Body of pancreas (tissue), 4 donors: ENCODE results near the gene SPRED1. TPM values are rescaled to one million over a fixed set of nuclear protein-coding genes. Genes with fewer than 3 reads are reported as not detected.

Source experiments
- ATAC-seq: fragments of 150-250 bp; one replicate; pipeline ENCODE4 v1.9.1; 2016
- DNase-seq, 4 donors: peaks; one replicate each; pipeline ENCODE4 v3.0.0-alpha.2; 2019
- H3K27ac ChIP-seq, 4 donors: fragments of 200-600 bp; sonication (generic); 1 replicate in 3 of 4; 2 replicates in 1 of 4; pipeline versions ENCODE4 v1.5.1 to v1.6.1; 2016 to 2019; ENCODE audit warnings: mild to moderate bottlenecking in 1 of 4, mixed read lengths in 1 of 4, moderate library complexity in 1 of 4
- H3K27me3 ChIP-seq, 2 donors: fragments of 200-600 bp; sonication (generic); one replicate each; pipeline ENCODE4 v1.6.0; 2016; ENCODE audit warnings: mild to moderate bottlenecking in 1 of 2
- H3K36me3 ChIP-seq, 2 donors: fragments of 200-600 bp; sonication (generic); replicated peaks in 1 of 2; 2 replicates each; pipeline ENCODE4 v1.5.1; 2016; ENCODE audit warnings: low read depth in 2 of 2; ENCODE audit not compliant: insufficient read depth in 1 of 2
- H3K4me1 ChIP-seq: fragments of 200-600 bp; sonication (generic); one replicate; pipeline ENCODE4 v1.6.0; 2016
- H3K4me3 ChIP-seq, 2 donors: fragments of 200-600 bp; sonication (generic); 1 replicate in 1 of 2; 2 replicates in 1 of 2; pipeline ENCODE4 v1.5.1; 2016 to 2019
- H3K9me3 ChIP-seq, 3 donors: fragments of 200-600 bp; sonication (generic); 1 replicate in 2 of 3; 2 replicates in 1 of 3; pipeline ENCODE4 v1.5.1; 2016
- CTCF ChIP-seq, 7 experiments: fragments of 450-650 bp in 4 of 7; fragments of 200-600 bp in 3 of 7; sonication (generic) in 3 of 7; IDR thresholded peaks; one replicate each; pipeline ENCODE4 v1.5.1; 2016 to 2019; ENCODE audit warnings: antibody characterized with exemption in 7 of 7
- POLR2A ChIP-seq, 3 donors: fragments of 450-650 bp; IDR thresholded peaks; one replicate each; pipeline ENCODE4 v1.6.1; 2016; ENCODE audit warnings: antibody characterized with exemption in 3 of 3, mild to moderate bottlenecking in 2 of 3
- WGBS, 2 donors: methylation state at CpG; one replicate each; pipeline ENCODE4 v1.1.5; 2017; 5-methylcytosine and 5-hydroxymethylcytosine counted together
- intact Hi-C: fragments of 100-400 bp; cut with DNase I; formaldehyde crosslinking; loops from one replicate; pipeline ENCODE4 v1.15.1; 2023
- total RNA-seq, 2 donors: library from RNA; depleted of rRNA; stranded (reverse); fragments of >200 nt; gene quantifications; one replicate each; pipeline ENCODE4 v1.1.0, GENCODE V29; 2016

SPRED1 gene
- total RNA-seq, 2 donors from 2014 or later: 11.7 to 12.9 TPM

GRCh38 chr15:38208779-38209178 is 43.9 kb upstream of the SPRED1 start:
- H3K4me1 ChIP-seq: no peaks in the 10 kb centered on the region
- WGBS, 2 donors: 91 to 96% methylated on average over 2 of the region's 2 CpGs
- no peaks in the 10 kb centered on the region for H3K36me3 ChIP-seq
- H3K4me3 ChIP-seq: no peak overlapping the region
- H3K9me3 ChIP-seq: no peaks in the 10 kb centered on the region
- no peak overlapping the region for H3K27ac ChIP-seq
- intact Hi-C loops: no loop called here
- DNase-seq: no peak
- H3K27me3 ChIP-seq: no peaks in the 10 kb centered on the region
- TF ChIP-seq POLR2A (IDR thresholded peaks at IDR 0.05) (no peak), CTCF (IDR thresholded peaks at IDR 0.05) (no peak)
- ATAC-seq: no peak

- H3K36me3 ChIP-seq: no peaks in the 10 kb centered on the region
- intact Hi-C loops: no loop called here
Measured at GRCh38 chr15:38211249-38211648, 41.4 kb upstream of the SPRED1 start.

GRCh38 chr15:38211811-38212210 is 40.8 kb upstream of the SPRED1 start:
- H3K9me3 ChIP-seq: no peaks in the 10 kb centered on the region
- WGBS, 2 donors: 80 to 82% methylated on average over 4 of the region's 4 CpGs
- no peak for TF ChIP-seq CTCF (IDR thresholded peaks at IDR 0.05)
- no peak for TF ChIP-seq POLR2A (IDR thresholded peaks at IDR 0.05)
- no peaks in the 10 kb centered on the region for H3K27me3 ChIP-seq
- H3K27ac ChIP-seq: no peak overlapping the region
- no peaks in the 10 kb centered on the region for H3K4me1 ChIP-seq
- ATAC-seq (no peak), DNase-seq (no peak)
- no peaks in the 10 kb centered on the region for H3K36me3 ChIP-seq
- intact Hi-C loops: no loop called here
- H3K4me3 ChIP-seq: no peak overlapping the region

More at GRCh38 chr15:38211249-38211648, 41.4 kb upstream of the SPRED1 start:
- Histone ChIP-seq H3K27ac (no peak overlapping the region), H3K27me3 (no peaks in the 10 kb centered on the region), H3K4me3 (no peak overlapping the region), H3K9me3 (no peaks in the 10 kb centered on the region), H3K4me1 (no peaks in the 10 kb centered on the region)
- no peak for TF ChIP-seq POLR2A (IDR thresholded peaks at IDR 0.05)
- TF ChIP-seq CTCF (IDR thresholded peaks at IDR 0.05): no peak
- DNase-seq (no peak), ATAC-seq (no peak)

GRCh38 chr15:38212729-38213351 is 39.8 kb upstream of the SPRED1 start:
- DNase-seq (no peak), ATAC-seq (no peak)
- Histone ChIP-seq H3K27me3 (no peaks in the 10 kb centered on the region), H3K27ac (no peak overlapping the region), H3K36me3 (no peaks in the 10 kb centered on the region), H3K9me3 (no peaks in the 10 kb centered on the region), H3K4me1 (no peaks in the 10 kb centered on the region), H3K4me3 (no peak overlapping the region)
- no peak for TF ChIP-seq POLR2A (IDR thresholded peaks at IDR 0.05)
- TF ChIP-seq CTCF (IDR thresholded peaks at IDR 0.05): no peak
- intact Hi-C loops: no loop called here
- WGBS, 2 donors: 52% methylated on average over 3 of the region's 3 CpGs

GRCh38 chr15:38213356-38213755 is 39.3 kb upstream of the SPRED1 start:
- Histone ChIP-seq H3K36me3 (no peaks in the 10 kb centered on the region), H3K27me3 (no peaks in the 10 kb centered on the region), H3K4me1 (no peaks in the 10 kb centered on the region), H3K27ac (no peak overlapping the region), H3K4me3 (no peak overlapping the region), H3K9me3 (no peaks in the 10 kb centered on the region)
- ATAC-seq (no peak), DNase-seq (no peak)
- WGBS, 2 donors: 93 to 96% methylated on average over 2 of the region's 2 CpGs
- intact Hi-C loops: no loop called here
- TF ChIP-seq CTCF (IDR thresholded peaks at IDR 0.05): no peak
